Dermis microvascular lymphatic vessel endothelial cell (primary cell): Measurements from ENCODE around the gene ALX4. TPM values are rescaled to one million over a fixed set of nuclear protein-coding genes. Genes with fewer than 3 reads are reported as not detected.

Experiments
- total RNA-seq: library from RNA; depleted of rRNA; stranded (reverse); fragments of >200 nt; gene quantifications from 2 replicates; pipeline ENCODE4 v1.2.1, GENCODE V29; 2014

ALX4 gene
- total RNA-seq, 1 donor from 2014 or later = not detected

Other genes with a start within 250 kb of the ALX4 start
- gene ACCS, start 243.9 kb downstream of the ALX4 start, total RNA-seq = 4.2 and 9.1 TPM in 2 replicates
- 119 and 128 TPM in 2 replicates for gene EXT2, start 214.5 kb downstream of the ALX4 start, total RNA-seq